SK-N-SH treated with all-trans-retinoic acid at 6 μM for 48 hours (cell line): ENCODE data around the gene ZNF595.
"Not testable (repeated sequence)": the region's sequence is repeated elsewhere in the genome, so short reads cannot be mapped to it uniquely, and the experiment has no call there.

ENCODE experiments used
- ARNTL ChIP-seq: fragments of 450-650 bp; formaldehyde crosslinking; IDR thresholded peaks from 2 replicates; pipeline ENCODE4 v1.5.0; 2020; ENCODE audit warnings: low read depth, mild to moderate bottlenecking, moderate library complexity, borderline replicate concordance
- BACH2 ChIP-seq: fragments of 250-450 bp; sonication (Bioruptor Pico); IDR thresholded peaks from 2 replicates; pipeline ENCODE4 v1.9.0; 2021; ENCODE audit warnings: mild to moderate bottlenecking, borderline replicate concordance
- CREB5 ChIP-seq: fragments of 250-450 bp; sonication (Bioruptor Pico); IDR thresholded peaks from 2 replicates; pipeline ENCODE4 v1.5.1; 2020; ENCODE audit warnings: low read depth, mild to moderate bottlenecking, moderate library complexity
- CSDC2 ChIP-seq: fragments of 250-450 bp; sonication (Bioruptor Pico); IDR thresholded peaks from 2 replicates; pipeline ENCODE4 v1.5.0; 2020; ENCODE audit warnings: mild to moderate bottlenecking, moderate library complexity
- PATZ1 ChIP-seq: fragments of 250-450 bp; sonication (Bioruptor Pico); IDR thresholded peaks from 2 replicates; pipeline ENCODE4 v1.8.0; 2020; ENCODE audit warnings: mild to moderate bottlenecking, moderate library complexity, borderline replicate concordance
- RARB ChIP-seq: fragments of 250-450 bp; sonication (Bioruptor Pico); IDR thresholded peaks from 2 replicates; pipeline ENCODE4 v1.8.0; 2021; ENCODE audit warnings: mild to moderate bottlenecking, moderate library complexity
- SNAI2 ChIP-seq: fragments of 250-450 bp; sonication (Bioruptor Pico); IDR thresholded peaks from 2 replicates; pipeline ENCODE4 v1.5.0; 2020; ENCODE audit warnings: mild to moderate bottlenecking, moderate library complexity
- TCF4 ChIP-seq: fragments of 250-450 bp; sonication (Bioruptor Pico); IDR thresholded peaks from 2 replicates; pipeline ENCODE4 v1.8.0; 2021; ENCODE audit warnings: mild to moderate bottlenecking, moderate library complexity, borderline replicate concordance
- ZC3H10 ChIP-seq: fragments of 250-450 bp; sonication (Bioruptor Pico); IDR thresholded peaks from 2 replicates; pipeline ENCODE4 v1.5.1; 2021; ENCODE audit warnings: mild to moderate bottlenecking, moderate library complexity
- ZFP3 ChIP-seq: fragments of 250-450 bp; sonication (Bioruptor Pico); IDR thresholded peaks from 2 replicates; pipeline ENCODE4 v1.5.0; 2020; ENCODE audit warnings: mild to moderate bottlenecking, moderate library complexity
- ZFP30 ChIP-seq: fragments of 450-650 bp; formaldehyde crosslinking; IDR thresholded peaks from 2 replicates; pipeline ENCODE4 v1.5.0; 2022; ENCODE audit warnings: mild to moderate bottlenecking, moderate library complexity

GRCh38 chr4:24359-24758 lies 28.8 kb upstream of the ZNF595 start:
- TF ChIP-seq CSDC2 (CRISPR knock-in tag); CREB5 (CRISPR knock-in tag); ZFP3 (CRISPR knock-in tag); RARB (CRISPR knock-in tag); BACH2 (CRISPR knock-in tag); ZFP30 (CRISPR knock-in tag); ARNTL (CRISPR knock-in tag); PATZ1; TCF4 (CRISPR knock-in tag); ZC3H10 (CRISPR knock-in tag); SNAI2 (CRISPR knock-in tag): not testable (repeated sequence)
